PC-3 (cell line): Measurements from ENCODE around the gene SULT6B1. TPM values are rescaled to one million over a fixed set of nuclear protein-coding genes. Genes with fewer than 3 reads are reported as not detected.

Source experiments
- ATAC-seq: fragments of 200-7000 bp; cut with Tn5 transposase; 2 replicates; pipeline ENCODE4 v1.9.1; 2020; ENCODE audit warnings: mild to moderate bottlenecking, moderate library complexity
- BruUV-seq: library from RNA; stranded (reverse); fragments of 400-500 nt; replicated peaks from 2 replicates; lab custom pipeline; 2021; lab: Mats Ljungman, UMichigan
- CTCF ChIA-PET: fragments of 300-600 bp; sonication (Branson Sonifier 250); formaldehyde crosslinking; loops from one replicate; lab custom pipeline; 2022; ENCODE audit warnings: antibody characterized with exemption; lab: Charles Lee
- POLR2A ChIA-PET: fragments of 300-600 bp; sonication (Branson Sonifier 250); formaldehyde crosslinking; loops from one replicate; lab custom pipeline; 2022; ENCODE audit warnings: antibody characterized with exemption; ENCODE audit not compliant: unreplicated experiment; lab: Charles Lee
- DNase-seq: peaks from one replicate; pipeline ENCODE4 v3.0.0-alpha.2; 2015
- H2AFZ ChIP-seq: fragments of 300-600 bp; sonication (generic); 2 replicates; pipeline ENCODE4 v1.6.0; 2016; ENCODE audit warnings: antibody characterized with exemption, low read length
- H3F3A ChIP-seq: fragments of 300-600 bp; sonication (generic); one replicate; pipeline ENCODE4 v1.6.0; 2017; ENCODE audit warnings: antibody characterized with exemption, low read length, control low read depth, mild to moderate bottlenecking; ENCODE audit not compliant: unreplicated experiment
- H3K27ac ChIP-seq: fragments of 300-600 bp; sonication (generic); 2 replicates; pipeline ENCODE4 v1.5.1; 2016; ENCODE audit warnings: mild to moderate bottlenecking, low read length
- H3K27me3 ChIP-seq: fragments of 300-600 bp; sonication (generic); 2 replicates; pipeline ENCODE4 v1.6.1; 2016; ENCODE audit warnings: low read length, mixed read lengths
- H3K36me3 ChIP-seq: fragments of 300-600 bp; sonication (generic); 2 replicates; pipeline ENCODE4 v1.6.1; 2016; ENCODE audit warnings: low read depth, mixed run types, low read length, mixed read lengths
- H3K4me1 ChIP-seq: fragments of 300-600 bp; sonication (generic); 2 replicates; pipeline ENCODE4 v1.5.1; 2016; ENCODE audit warnings: low read length; ENCODE audit not compliant: insufficient read depth
- H3K4me2 ChIP-seq: fragments of 300-600 bp; sonication (generic); 2 replicates; pipeline ENCODE4 v1.6.0; 2016; ENCODE audit warnings: low read length
- H3K4me3 ChIP-seq: fragments of 300-600 bp; sonication (generic); 2 replicates; pipeline ENCODE4 v1.5.1; 2016; ENCODE audit warnings: mild to moderate bottlenecking, low read length, mixed read lengths
- H3K79me2 ChIP-seq: fragments of 300-600 bp; sonication (generic); 2 replicates; pipeline ENCODE4 v1.6.1; 2017; ENCODE audit warnings: low read length, mixed read lengths
- H3K9ac ChIP-seq: fragments of 300-600 bp; sonication (generic); 2 replicates; pipeline ENCODE4 v1.6.0; 2016; ENCODE audit warnings: mild to moderate bottlenecking, low read length
- H3K9me2 ChIP-seq: fragments of 300-600 bp; sonication (generic); replicated peaks from 2 replicates; pipeline ENCODE4 v1.6.1; 2016; ENCODE audit warnings: mixed run types, low read length, mixed read lengths
- H3K9me3 ChIP-seq: fragments of 300-600 bp; sonication (generic); 2 replicates; pipeline ENCODE4 v1.6.1; 2016; ENCODE audit warnings: low read length, mixed read lengths
- H4K20me1 ChIP-seq: fragments of 300-600 bp; sonication (generic); 2 replicates; pipeline ENCODE4 v1.6.1; 2016; ENCODE audit warnings: low read length, mixed read lengths
- EZH2 ChIP-seq: fragments of 300-600 bp; sonication (generic); IDR thresholded peaks from one replicate; pipeline ENCODE4 v1.6.1; 2017; ENCODE audit warnings: antibody characterized with exemption, mild to moderate bottlenecking, low read length; ENCODE audit not compliant: unreplicated experiment
- EZH2phosphoT487 ChIP-seq: fragments of 300-600 bp; sonication (generic); IDR thresholded peaks from 2 replicates; pipeline ENCODE4 v1.6.1; 2018; ENCODE audit warnings: mild to moderate bottlenecking, antibody characterized with exemption, low read length, borderline replicate concordance
- intact Hi-C: fragments of 100-400 bp; cut with micrococcal nuclease; formaldehyde crosslinking; loops from 2 replicates; pipeline ENCODE4 v1.9.0; 2023
- total RNA-seq: library from RNA; depleted of rRNA; stranded (reverse); fragments of >200 nt; gene quantifications from 2 replicates; pipeline ENCODE4 v1.2.3, GENCODE V29; 2014
- TF ChIP-seq, protein P1 (sequence below): fragments of 300-600 bp; sonication (generic); conservative IDR thresholded peaks from 2 replicates; pipeline ENCODE4 v1.5.1; 2017; ENCODE audit warnings: antibody characterized with exemption, low read depth, mild to moderate bottlenecking, low read length

Gene SULT6B1
- total RNA-seq, 1 experiment from 2014 or later, result not detected

DNA sequence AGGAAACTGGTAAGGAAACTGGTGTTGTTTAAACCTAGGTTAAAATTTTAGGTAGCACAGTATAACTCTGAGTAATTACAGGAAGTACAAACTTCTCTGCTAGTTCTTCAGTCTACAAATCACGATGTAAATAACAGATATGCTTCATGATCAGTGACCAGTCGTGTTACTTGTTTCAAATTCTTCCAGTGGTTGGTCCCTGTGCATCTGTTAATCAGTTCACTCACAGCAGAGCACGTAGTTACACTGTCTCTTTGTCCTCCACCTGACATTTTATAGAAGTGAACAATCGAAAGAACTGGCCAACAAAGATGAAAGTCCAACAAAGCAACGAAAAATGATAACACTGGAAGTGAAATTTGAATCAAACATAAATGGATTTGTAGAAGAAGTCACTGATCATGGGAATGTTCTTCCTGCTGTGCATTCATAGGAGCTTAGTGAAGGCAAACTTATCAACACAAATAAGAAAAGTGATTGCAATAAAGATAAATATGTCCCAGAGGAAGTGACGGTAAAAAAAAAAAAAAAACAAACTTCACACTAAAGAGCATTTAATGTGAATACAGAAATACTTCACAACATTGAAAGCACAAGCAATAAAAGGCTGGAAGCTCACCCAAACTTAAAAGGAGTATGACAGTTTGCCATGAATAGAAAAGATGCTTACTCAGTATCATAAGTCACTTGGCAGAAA lies 38.7 kb downstream of the SULT6B1 start:
- H3K27me3 ChIP-seq, result no peaks in the 10 kb centered on the region
- H3K9ac ChIP-seq, result no peak overlapping the region
- peak; percentile 16 for DNase-seq
- H3K27ac ChIP-seq, result no peak overlapping the region
- no peaks in the 10 kb centered on the region for H3F3A ChIP-seq
- peaks cover 62% of the 10 kb centered on the region for H3K79me2 ChIP-seq
- intact Hi-C loops, result no loop called here
- H3K9me2 ChIP-seq, result no peaks in the 10 kb centered on the region
- ChIA-PET CTCF (no interaction called here), POLR2A (no interaction called here)
- H3K9me3 ChIP-seq, result no peaks in the 10 kb centered on the region
- peaks cover 28% of the 10 kb centered on the region for H3K36me3 ChIP-seq
- BruUV-seq, result no TSS peak
- H3K4me3 ChIP-seq, result no peak overlapping the region
- ATAC-seq, result peak; percentile 56
- no peak overlapping the region for H2AFZ ChIP-seq
- peaks cover 23% of the 10 kb centered on the region; the same call in 1 of the 2 replicates for H3K4me1 ChIP-seq
- H4K20me1 ChIP-seq, result 0 out of 2 replicates have a peak, but pooled peaks cover 7% of the 10 kb centered on the region
- TF ChIP-seq EZH2 (no peak), EZH2phosphoT487 (no peak)
- TF ChIP-seq, protein P1, sequence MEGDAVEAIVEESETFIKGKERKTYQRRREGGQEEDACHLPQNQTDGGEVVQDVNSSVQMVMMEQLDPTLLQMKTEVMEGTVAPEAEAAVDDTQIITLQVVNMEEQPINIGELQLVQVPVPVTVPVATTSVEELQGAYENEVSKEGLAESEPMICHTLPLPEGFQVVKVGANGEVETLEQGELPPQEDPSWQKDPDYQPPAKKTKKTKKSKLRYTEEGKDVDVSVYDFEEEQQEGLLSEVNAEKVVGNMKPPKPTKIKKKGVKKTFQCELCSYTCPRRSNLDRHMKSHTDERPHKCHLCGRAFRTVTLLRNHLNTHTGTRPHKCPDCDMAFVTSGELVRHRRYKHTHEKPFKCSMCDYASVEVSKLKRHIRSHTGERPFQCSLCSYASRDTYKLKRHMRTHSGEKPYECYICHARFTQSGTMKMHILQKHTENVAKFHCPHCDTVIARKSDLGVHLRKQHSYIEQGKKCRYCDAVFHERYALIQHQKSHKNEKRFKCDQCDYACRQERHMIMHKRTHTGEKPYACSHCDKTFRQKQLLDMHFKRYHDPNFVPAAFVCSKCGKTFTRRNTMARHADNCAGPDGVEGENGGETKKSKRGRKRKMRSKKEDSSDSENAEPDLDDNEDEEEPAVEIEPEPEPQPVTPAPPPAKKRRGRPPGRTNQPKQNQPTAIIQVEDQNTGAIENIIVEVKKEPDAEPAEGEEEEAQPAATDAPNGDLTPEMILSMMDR, result no peak
- H3K4me2 ChIP-seq, result no peak overlapping the region

DNA sequence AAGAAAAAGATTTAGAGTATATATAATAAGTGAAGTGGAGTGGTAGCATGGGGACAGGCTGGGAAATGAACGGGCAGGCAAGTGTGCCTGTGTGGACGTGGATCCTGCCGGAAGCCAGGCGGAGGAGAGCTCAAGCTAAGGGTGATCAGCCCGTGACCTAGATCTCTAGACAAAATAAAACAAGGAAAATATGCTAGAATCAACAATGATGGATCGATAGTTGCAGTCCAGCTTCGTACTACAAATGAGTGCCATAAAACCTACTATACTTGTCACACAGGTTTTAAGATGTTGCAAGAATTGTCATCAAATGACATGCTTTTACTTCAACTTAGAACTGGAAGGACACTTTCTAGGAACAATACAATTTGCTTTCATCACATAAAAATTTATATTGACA lies 40.1 kb downstream of the SULT6B1 start:
- Histone ChIP-seq H3K4me2 (no peak overlapping the region), H3K27me3 (no peaks in the 10 kb centered on the region), H3K4me1 (peaks cover 22% of the 10 kb centered on the region; the same call in 1 of the 2 replicates), H3K79me2 (peaks cover 48% of the 10 kb centered on the region), H3K9me2 (no peaks in the 10 kb centered on the region), H3K9me3 (no peaks in the 10 kb centered on the region), H4K20me1 (0 out of 2 replicates have a peak, but pooled peaks cover 7% of the 10 kb centered on the region), H3K9ac (no peak overlapping the region), H3K4me3 (no peak overlapping the region), H3F3A (no peaks in the 10 kb centered on the region), H3K27ac (no peak overlapping the region), H3K36me3 (peaks cover 28% of the 10 kb centered on the region), H2AFZ (no peak overlapping the region)
- ChIA-PET POLR2A (no interaction called here), CTCF (no interaction called here)
- BruUV-seq, result no TSS peak
- TF ChIP-seq EZH2phosphoT487 (no peak), EZH2 (no peak)
- TF ChIP-seq, protein P1, result no peak
- ATAC-seq, result no peak
- intact Hi-C loops, result no loop called here
- peak; percentile 49 for DNase-seq

DNA sequence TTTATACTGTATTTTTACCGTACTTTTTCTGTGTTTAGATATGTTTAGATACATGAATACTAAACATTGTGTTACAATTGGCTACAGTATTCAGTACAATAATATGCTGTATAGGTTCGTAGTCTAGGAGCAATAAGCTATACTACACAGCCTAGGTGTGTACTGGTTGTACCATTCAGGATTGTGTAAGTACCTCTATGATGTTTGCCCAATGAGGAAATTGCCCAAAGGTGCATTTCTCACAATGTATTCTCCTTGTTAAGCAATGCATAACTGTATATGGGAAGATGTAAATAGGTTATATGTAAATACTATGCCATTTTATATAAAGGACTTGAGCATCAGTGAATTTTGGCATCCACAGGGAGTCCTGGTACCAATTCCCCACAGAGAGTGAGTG lies 42.4 kb downstream of the SULT6B1 start:
- POLR2A ChIA-PET, result no interaction called here
- Histone ChIP-seq H3K9me3 (no peaks in the 10 kb centered on the region), H3K4me3 (no peak overlapping the region), H3K9ac (no peak overlapping the region), H2AFZ (no peak overlapping the region), H3K79me2 (peaks cover 26% of the 10 kb centered on the region), H3K27ac (no peak overlapping the region), H3K27me3 (no peaks in the 10 kb centered on the region), H3K4me2 (no peak overlapping the region), H3K4me1 (peaks cover 22% of the 10 kb centered on the region; the same call in 1 of the 2 replicates), H4K20me1 (0 out of 2 replicates have a peak, but pooled peaks cover 7% of the 10 kb centered on the region), H3K36me3 (peaks cover 33% of the 10 kb centered on the region), H3F3A (no peaks in the 10 kb centered on the region), H3K9me2 (no peaks in the 10 kb centered on the region)
- BruUV-seq, result no TSS peak
- intact Hi-C loops, result no loop called here
- CTCF ChIA-PET, result no interaction called here
- DNase-seq, result no peak
- ATAC-seq, result no peak
- TF ChIP-seq EZH2 (no peak), EZH2phosphoT487 (no peak)
- TF ChIP-seq, protein P1, result no peak
